ENCODE data around the gene XCL2.
A peak's percentile ranks its signal among the peaks of the same experiment; 100 is the strongest.

XCL2 gene

DNA sequence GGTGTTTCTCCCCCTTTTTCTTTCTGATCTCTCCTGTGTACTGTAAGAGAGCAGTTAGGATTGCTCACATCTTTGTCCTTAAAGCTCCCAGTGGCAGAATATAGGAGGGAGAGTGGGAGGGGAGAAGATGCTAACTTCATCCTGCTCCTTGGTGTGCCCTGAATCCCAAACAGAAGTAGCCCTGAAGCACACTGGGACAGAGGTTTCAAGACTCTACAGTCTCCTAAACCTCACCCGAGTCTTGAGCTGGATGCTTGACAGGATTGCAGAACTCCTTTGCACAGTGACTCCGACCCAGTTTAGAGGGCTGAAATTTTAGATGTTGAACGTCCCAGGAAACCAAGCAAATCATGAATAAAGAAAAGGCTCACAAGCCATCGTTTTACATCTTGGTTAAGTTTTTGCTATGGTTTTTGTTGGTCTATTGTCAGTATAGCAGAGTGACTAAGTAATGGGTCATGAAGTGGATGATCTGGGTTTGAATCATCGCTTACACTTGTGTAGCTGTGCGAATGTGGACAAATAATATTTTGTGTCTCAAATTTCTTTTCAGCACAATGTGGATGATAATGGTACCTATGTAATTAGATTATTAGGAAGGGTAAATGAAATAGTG lies 37.5 kb downstream of the XCL2 start:
- TF ChIP-seq, protein P1, sequence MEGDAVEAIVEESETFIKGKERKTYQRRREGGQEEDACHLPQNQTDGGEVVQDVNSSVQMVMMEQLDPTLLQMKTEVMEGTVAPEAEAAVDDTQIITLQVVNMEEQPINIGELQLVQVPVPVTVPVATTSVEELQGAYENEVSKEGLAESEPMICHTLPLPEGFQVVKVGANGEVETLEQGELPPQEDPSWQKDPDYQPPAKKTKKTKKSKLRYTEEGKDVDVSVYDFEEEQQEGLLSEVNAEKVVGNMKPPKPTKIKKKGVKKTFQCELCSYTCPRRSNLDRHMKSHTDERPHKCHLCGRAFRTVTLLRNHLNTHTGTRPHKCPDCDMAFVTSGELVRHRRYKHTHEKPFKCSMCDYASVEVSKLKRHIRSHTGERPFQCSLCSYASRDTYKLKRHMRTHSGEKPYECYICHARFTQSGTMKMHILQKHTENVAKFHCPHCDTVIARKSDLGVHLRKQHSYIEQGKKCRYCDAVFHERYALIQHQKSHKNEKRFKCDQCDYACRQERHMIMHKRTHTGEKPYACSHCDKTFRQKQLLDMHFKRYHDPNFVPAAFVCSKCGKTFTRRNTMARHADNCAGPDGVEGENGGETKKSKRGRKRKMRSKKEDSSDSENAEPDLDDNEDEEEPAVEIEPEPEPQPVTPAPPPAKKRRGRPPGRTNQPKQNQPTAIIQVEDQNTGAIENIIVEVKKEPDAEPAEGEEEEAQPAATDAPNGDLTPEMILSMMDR (IDR thresholded peaks at IDR 0.05; ENCODE audit: low read depth, low read length), result no peak
- H3K4me3 ChIP-seq (replicated peaks in 1 of 2; ENCODE audit: low read depth in 2 of 2, low read length in 2 of 2), result no peak overlapping the region
- peak in 1 of 2 donors; percentile 80 for DNase-seq (ENCODE audit: low read depth in 2 of 2)

DNA sequence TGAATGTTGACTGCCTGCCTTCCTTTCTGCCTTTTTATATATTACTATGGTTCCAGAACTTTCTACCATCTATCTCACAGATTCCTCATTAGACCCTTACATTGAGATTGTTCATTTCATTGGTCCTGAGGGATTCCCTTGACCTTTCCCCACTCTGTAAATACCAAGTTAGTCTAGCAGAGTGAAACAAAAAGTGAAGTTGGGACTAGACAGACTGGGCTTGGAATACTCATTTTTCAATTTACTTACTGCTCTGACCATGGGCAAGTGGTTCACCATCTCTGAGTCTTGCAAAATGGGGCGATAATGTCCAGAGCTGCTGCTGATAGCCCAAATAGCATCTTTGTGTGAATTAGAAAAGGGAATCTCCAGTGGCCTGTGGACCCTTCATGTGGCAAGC lies 38.8 kb downstream of the XCL2 start:
- TF ChIP-seq, protein P1 (IDR thresholded peaks at IDR 0.05; ENCODE audit: low read depth, low read length), result no peak
- no peak overlapping the region for H3K4me3 ChIP-seq (replicated peaks in 1 of 2; ENCODE audit: low read depth in 2 of 2, low read length in 2 of 2)
- DNase-seq (ENCODE audit: low read depth in 2 of 2), result no peak

DNA sequence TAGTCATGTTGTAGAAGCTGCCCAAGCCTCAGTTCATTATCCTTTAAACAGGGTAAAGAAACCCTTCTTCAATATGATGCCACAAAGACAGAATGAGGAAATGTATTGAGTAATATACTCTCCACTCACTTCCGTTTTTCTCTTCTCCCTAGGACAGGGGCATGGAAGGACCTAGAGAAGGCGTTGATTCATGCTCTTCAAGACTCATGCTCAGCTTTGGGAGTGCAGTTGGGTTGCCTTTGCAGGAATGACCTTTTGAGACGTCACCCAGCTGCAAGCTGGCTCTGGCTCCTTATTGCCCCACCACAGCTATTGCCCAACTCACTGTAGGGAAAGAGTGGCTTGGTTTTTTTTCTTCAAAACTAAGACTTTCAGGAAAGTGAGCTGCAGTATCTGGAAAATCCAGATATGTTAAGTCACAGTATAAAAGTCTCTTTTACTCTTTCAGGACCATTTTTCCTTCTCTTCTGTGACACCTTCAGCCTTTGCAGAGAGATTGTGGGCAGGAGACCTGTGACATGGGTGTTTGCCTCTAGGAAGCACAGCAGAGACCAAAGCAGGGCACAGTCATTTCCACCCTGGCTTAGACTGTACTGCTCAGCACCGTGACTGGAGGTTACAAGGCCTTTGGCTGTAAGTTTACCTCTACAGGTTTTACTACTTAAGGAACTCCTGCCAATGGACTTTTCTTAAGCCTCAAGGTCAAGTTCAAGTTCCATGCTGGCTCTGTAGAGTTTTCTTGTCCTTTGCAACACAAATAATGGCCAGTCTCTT lies 39.5 kb downstream of the XCL2 start:
- DNase-seq (ENCODE audit: low read depth in 2 of 2), result peak; percentile 90 to 91
- H3K4me3 ChIP-seq (replicated peaks in 1 of 2; ENCODE audit: low read depth in 2 of 2, low read length in 2 of 2), result no peak overlapping the region
- TF ChIP-seq, protein P1 (IDR thresholded peaks at IDR 0.05; ENCODE audit: low read depth, low read length), result no peak

DNA sequence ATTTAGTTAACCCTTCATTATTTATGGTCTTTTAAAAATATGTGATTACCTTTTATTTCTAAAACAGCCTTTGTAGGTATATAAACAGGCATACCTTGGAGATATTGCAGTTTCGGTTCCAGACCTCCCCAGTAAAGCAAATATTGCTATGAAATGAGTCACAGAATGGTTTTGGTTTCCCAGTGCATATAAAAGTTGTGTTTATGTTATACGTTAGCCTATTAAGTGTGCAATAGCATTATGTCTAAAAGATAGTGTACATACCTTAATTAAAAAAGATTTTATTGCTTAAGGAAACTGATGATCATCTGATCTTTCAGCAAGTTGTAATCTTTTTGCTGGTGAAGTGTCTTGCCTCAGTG lies 44.1 kb downstream of the XCL2 start:
- TF ChIP-seq, protein P1 (IDR thresholded peaks at IDR 0.05; ENCODE audit: low read depth, low read length), result no peak
- H3K4me3 ChIP-seq (replicated peaks in 1 of 2; ENCODE audit: low read depth in 2 of 2, low read length in 2 of 2), result no peak overlapping the region
- no peak for DNase-seq (ENCODE audit: low read depth in 2 of 2)

GRCh38 chr1:168498956-168499687 lies 44.7 kb downstream of the XCL2 start:
- TF ChIP-seq, protein P1 (IDR thresholded peaks at IDR 0.05; ENCODE audit: low read depth, low read length), result no peak
- DNase-seq (ENCODE audit: low read depth in 2 of 2), result no peak
- no peak overlapping the region for H3K4me3 ChIP-seq (replicated peaks in 1 of 2; ENCODE audit: low read depth in 2 of 2, low read length in 2 of 2)

- TF ChIP-seq, protein P1 (IDR thresholded peaks at IDR 0.05; ENCODE audit: low read depth, low read length), result no peak
- peak; percentile 29 to 92 for DNase-seq (ENCODE audit: low read depth in 2 of 2)
- H3K4me3 ChIP-seq (replicated peaks in 1 of 2; ENCODE audit: low read depth in 2 of 2, low read length in 2 of 2), result no peak overlapping the region
Measured at GRCh38 chr1:168498159-168498631, 45.6 kb downstream of the XCL2 start.

Measured in cardiac fibroblast (primary cell).